ENCODE results near the gene SPOCK2. TPM values are rescaled to one million over a fixed set of nuclear protein-coding genes. Genes with fewer than 3 reads are reported as not detected.
A peak's percentile ranks its signal among the peaks of the same experiment; 100 is the strongest.

Gene SPOCK2
- total RNA-seq, 1 donor = 0.36 TPM

DNA sequence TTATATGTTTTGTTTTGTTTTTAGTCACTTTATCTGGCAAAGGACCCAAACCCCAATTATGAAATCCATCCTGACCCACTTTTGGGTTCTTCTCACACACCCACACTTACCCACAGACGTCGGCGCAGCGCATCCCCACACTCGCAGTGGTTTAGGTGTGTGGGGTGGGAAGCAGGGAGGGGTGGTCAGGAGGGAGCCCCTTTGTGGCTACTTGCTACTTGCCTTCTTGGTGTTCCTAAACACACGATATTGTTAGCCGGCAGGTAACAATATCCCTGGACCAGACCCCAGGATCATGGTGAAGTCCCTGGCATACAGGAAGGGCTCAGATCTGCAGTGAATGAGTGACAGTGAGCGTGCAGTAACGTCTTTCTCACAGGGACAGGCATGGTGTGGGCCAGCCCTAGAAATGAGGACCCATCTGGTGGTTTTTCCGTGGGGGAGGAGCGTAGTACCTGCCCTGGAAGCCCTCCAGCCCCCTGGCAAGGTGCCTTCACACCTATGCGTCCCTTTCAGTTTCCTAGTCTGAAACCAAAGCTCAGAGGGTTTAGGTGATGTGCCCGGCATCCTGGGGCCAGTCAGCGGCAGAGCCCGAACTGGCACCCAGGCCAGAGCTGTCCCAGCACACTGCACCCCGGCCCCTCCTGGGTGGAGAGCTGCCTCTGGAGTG is 4.4 kb downstream of the SPOCK2 start:
- Histone ChIP-seq H4K20me1 (ENCODE audit: insufficient read depth, low read length) (no peaks in the 10 kb centered on the region), H3K27ac (ENCODE audit: low read depth, low read length) (no peak overlapping the region), H3K9me3 (ENCODE audit: low read depth, low read length) (no peaks in the 10 kb centered on the region), H2AFZ (ENCODE audit: low read length) (no peak overlapping the region), H3K36me3 (ENCODE audit: insufficient read depth, low read length) (no peaks in the 10 kb centered on the region), H3K4me1 (ENCODE audit: insufficient read depth, low read length) (peaks cover 4% of the 10 kb centered on the region), H3K79me2 (ENCODE audit: insufficient read depth, low read length) (no peaks in the 10 kb centered on the region), H3K4me2 (ENCODE audit: insufficient read depth, low read length) (no peak overlapping the region), H3K27me3 (ENCODE audit: insufficient read depth, low read length) (peaks cover 48% of the 10 kb centered on the region), H3K4me3 (ENCODE audit: insufficient read depth, low read length) (no peak overlapping the region)
- TF ChIP-seq, protein P1, sequence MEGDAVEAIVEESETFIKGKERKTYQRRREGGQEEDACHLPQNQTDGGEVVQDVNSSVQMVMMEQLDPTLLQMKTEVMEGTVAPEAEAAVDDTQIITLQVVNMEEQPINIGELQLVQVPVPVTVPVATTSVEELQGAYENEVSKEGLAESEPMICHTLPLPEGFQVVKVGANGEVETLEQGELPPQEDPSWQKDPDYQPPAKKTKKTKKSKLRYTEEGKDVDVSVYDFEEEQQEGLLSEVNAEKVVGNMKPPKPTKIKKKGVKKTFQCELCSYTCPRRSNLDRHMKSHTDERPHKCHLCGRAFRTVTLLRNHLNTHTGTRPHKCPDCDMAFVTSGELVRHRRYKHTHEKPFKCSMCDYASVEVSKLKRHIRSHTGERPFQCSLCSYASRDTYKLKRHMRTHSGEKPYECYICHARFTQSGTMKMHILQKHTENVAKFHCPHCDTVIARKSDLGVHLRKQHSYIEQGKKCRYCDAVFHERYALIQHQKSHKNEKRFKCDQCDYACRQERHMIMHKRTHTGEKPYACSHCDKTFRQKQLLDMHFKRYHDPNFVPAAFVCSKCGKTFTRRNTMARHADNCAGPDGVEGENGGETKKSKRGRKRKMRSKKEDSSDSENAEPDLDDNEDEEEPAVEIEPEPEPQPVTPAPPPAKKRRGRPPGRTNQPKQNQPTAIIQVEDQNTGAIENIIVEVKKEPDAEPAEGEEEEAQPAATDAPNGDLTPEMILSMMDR (IDR thresholded peaks at IDR 0.05; ENCODE audit: extremely low read depth, low read depth, low read length) = no peak
- peak; percentile 41 for DNase-seq (ENCODE audit: insufficient read length, low spot score, missing footprints)

DNA sequence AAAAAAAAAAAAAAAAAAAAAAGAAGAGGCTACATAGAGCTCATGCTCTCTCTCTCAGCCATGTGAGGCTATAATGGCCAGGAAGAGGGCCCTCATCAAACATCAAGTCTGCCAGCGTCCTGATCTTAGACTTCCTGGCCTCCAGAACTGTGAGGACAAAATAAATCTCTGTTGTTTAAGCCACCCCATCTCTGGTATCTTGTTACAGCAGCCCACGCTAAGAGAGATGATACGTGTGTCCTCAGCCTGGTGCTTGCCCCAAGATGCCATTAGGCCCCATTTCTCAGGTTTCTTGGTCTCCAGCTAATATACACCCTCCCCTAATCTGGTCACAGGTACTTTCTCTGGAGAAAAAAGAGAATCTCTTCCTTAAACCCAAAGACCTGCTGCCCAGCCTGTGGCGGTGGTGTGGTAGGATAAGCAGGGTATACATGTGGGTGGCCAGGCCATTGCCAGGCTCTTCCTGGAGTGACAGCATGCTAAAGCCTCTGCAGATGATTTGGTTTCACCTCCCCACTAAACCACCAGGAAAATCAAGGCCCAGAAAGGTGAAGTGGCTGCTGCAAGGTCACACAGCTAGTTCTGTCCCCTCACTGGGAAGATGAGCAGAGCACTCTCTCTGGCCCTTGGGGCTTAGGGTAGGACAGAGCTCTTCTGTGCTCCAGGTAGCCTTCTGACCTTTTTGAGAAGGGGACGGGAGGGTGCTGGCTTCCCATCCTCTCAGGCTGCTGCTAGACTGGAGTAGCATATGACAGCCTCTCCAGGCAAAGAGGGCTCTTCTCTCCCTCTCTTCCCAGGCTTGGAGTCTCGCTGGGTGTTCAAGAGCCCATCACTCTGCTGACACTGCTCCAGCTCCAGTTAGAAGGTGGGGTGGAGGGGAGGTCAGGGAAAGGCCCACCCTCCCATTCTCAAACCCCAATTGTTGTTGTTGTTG is 5.2 kb downstream of the SPOCK2 start:
- no peak overlapping the region for H3K27ac ChIP-seq (ENCODE audit: low read depth, low read length)
- no peaks in the 10 kb centered on the region for H3K4me1 ChIP-seq (ENCODE audit: insufficient read depth, low read length)
- H3K4me3 ChIP-seq (ENCODE audit: insufficient read depth, low read length) = no peak overlapping the region
- no peaks in the 10 kb centered on the region for H3K9me3 ChIP-seq (ENCODE audit: low read depth, low read length)
- H3K27me3 ChIP-seq (ENCODE audit: insufficient read depth, low read length) = peaks cover 40% of the 10 kb centered on the region
- H2AFZ ChIP-seq (ENCODE audit: low read length) = no peak overlapping the region
- TF ChIP-seq, protein P1 (IDR thresholded peaks at IDR 0.05; ENCODE audit: extremely low read depth, low read depth, low read length) = no peak
- no peaks in the 10 kb centered on the region for H3K79me2 ChIP-seq (ENCODE audit: insufficient read depth, low read length)
- H3K36me3 ChIP-seq (ENCODE audit: insufficient read depth, low read length) = no peaks in the 10 kb centered on the region
- no peak overlapping the region for H3K4me2 ChIP-seq (ENCODE audit: insufficient read depth, low read length)
- no peaks in the 10 kb centered on the region for H4K20me1 ChIP-seq (ENCODE audit: insufficient read depth, low read length)
- DNase-seq (ENCODE audit: insufficient read length, low spot score, missing footprints) = peak; percentile 38

DNA sequence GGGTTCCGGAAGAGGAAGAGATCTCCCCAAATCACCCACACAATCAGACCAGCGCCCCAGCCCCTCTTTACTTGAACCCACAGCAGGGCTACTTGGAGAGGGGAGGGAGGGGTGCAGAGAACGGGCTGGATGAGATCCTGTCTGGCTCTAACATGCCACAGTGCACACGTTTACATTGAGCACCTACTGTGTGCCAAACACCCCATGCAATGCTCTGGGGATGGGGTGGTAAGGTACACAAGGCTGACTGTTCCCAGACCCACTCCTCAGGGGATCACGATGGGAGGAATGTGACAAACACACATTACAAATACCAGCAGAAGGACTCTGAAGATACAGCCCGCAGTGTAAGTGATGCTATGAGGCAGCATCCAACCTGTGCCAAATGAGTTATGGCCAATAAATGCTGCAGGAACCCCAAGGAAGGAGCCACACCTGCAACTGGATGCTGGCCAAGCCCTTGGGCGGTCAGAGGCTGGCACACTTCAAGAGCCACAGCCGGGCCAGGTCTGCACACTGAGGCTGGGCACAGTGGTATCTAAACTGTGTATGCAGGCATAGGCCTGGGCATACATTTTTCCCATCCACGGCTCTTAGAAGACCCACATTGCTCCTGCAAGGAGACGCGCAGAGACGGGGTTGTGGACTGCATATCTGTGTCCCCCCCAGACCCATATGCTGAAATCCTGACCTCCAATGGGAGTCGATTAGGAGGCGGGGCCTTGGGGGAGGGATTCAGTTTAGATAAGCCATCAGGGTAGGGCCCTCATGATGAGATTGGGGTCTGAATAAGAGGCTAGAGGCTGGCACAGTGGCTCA is 6.4 kb downstream of the SPOCK2 start:
- no peaks in the 10 kb centered on the region for H3K9me3 ChIP-seq (ENCODE audit: low read depth, low read length)
- no peak overlapping the region for H3K27ac ChIP-seq (ENCODE audit: low read depth, low read length)
- H3K79me2 ChIP-seq (ENCODE audit: insufficient read depth, low read length) = no peaks in the 10 kb centered on the region
- TF ChIP-seq, protein P1 (IDR thresholded peaks at IDR 0.05; ENCODE audit: extremely low read depth, low read depth, low read length) = no peak
- no peaks in the 10 kb centered on the region for H4K20me1 ChIP-seq (ENCODE audit: insufficient read depth, low read length)
- H3K27me3 ChIP-seq (ENCODE audit: insufficient read depth, low read length) = peaks cover 30% of the 10 kb centered on the region
- DNase-seq (ENCODE audit: insufficient read length, low spot score, missing footprints) = peak; percentile 54
- no peaks in the 10 kb centered on the region for H3K4me1 ChIP-seq (ENCODE audit: insufficient read depth, low read length)
- no peaks in the 10 kb centered on the region for H3K36me3 ChIP-seq (ENCODE audit: insufficient read depth, low read length)
- no peak overlapping the region for H2AFZ ChIP-seq (ENCODE audit: low read length)
- H3K4me2 ChIP-seq (ENCODE audit: insufficient read depth, low read length) = no peak overlapping the region
- H3K4me3 ChIP-seq (ENCODE audit: insufficient read depth, low read length) = no peak overlapping the region

All from osteoblast (primary cell).